T-helper 17 cell (primary cell): ENCODE results near the gene RPL22L1. TPM values are rescaled to one million over a fixed set of nuclear protein-coding genes. Genes with fewer than 3 reads are reported as not detected.

Experiments used
- ATAC-seq: fragments of 150-1000 bp; cut with Tn5 transposase; 2 replicates; pipeline ENCODE4 v1.10.0; 2021; ENCODE audit warnings: mild to moderate bottlenecking, moderate library complexity
- DNase-seq, 3 donors: peaks; one replicate each; pipeline versions ENCODE4 v3.0.0 to v3.0.0-alpha.2; 2020 to 2021
- H3K9me3 ChIP-seq: one replicate; pipeline ENCODE4 v1.7.0; 2013; ENCODE audit warnings: low read length, mild to moderate bottlenecking; ENCODE audit not compliant: control insufficient read depth, poor library complexity, severe bottlenecking
- H3K27ac Mint-ChIP-seq: one replicate; pipeline ENCODE4 v1.8.0; 2022; ENCODE audit warnings: mild to moderate bottlenecking, moderate library complexity, mixed read lengths
- H3K27me3 Mint-ChIP-seq: one replicate; pipeline ENCODE4 v1.8.0; 2022; ENCODE audit warnings: mixed read lengths
- H3K36me3 Mint-ChIP-seq: one replicate; pipeline ENCODE4 v1.8.0; 2022; ENCODE audit warnings: low read depth, mixed read lengths
- H3K4me1 Mint-ChIP-seq: one replicate; pipeline ENCODE4 v1.8.0; 2022; ENCODE audit warnings: mild to moderate bottlenecking, mixed read lengths
- H3K4me3 Mint-ChIP-seq: one replicate; pipeline ENCODE4 v1.8.0; 2022; ENCODE audit warnings: mild to moderate bottlenecking, moderate library complexity, mixed read lengths
- total RNA-seq, 4 donors: library from RNA in 2 of 4; stranded (reverse) in 2 of 4; gene quantifications; one replicate each; pipeline ENCODE4 v1.2.3 and lab custom pipeline; 2022 to 2026

The RPL22L1 gene
- total RNA-seq, 2 donors from 2014 or later: 64.9 to 68.2 TPM

- no peaks in the 10 kb centered on the region for H3K27me3 Mint-ChIP-seq
- peaks cover 10% of the 10 kb centered on the region for H3K36me3 Mint-ChIP-seq
- H3K4me3 Mint-ChIP-seq: peak overlapping the region; percentile 57
- no peak for DNase-seq
- ATAC-seq: no peak
- H3K9me3 ChIP-seq: no peaks in the 10 kb centered on the region
- peak overlapping the region; percentile 90 for H3K27ac Mint-ChIP-seq
- peaks cover 16% of the 10 kb centered on the region for H3K4me1 Mint-ChIP-seq
These were observed 2.7 kb downstream of the RPL22L1 start for GRCh38 chr3:170867143-170867937.

DNA sequence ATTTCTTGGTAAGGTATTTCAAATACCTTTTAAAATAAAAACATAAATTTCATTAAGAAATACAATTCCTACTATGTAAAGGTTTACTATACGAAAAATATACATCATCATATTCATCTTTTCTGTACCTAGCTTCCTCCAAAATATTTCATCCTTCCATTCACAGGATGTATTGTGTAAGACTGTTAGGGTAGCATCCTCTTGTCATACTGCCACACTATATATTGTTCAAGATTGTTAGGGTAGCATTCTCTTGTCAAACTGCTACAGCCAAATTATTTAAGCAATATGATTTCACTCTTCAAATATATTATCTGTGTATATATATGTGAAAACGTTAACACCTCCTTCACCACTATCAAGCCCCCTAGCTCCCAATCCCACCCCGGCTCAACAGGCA, 3.5 kb downstream of the RPL22L1 start:
- no peak overlapping the region for H3K4me3 Mint-ChIP-seq
- H3K4me1 Mint-ChIP-seq: peaks cover 16% of the 10 kb centered on the region
- H3K36me3 Mint-ChIP-seq: peaks cover 10% of the 10 kb centered on the region
- H3K9me3 ChIP-seq: no peaks in the 10 kb centered on the region
- no peaks in the 10 kb centered on the region for H3K27me3 Mint-ChIP-seq
- H3K27ac Mint-ChIP-seq: peak overlapping the region; percentile 90
- ATAC-seq: no peak
- no peak for DNase-seq

- H3K4me3 Mint-ChIP-seq: no peak overlapping the region
- ATAC-seq: no peak
- no peak for DNase-seq
- H3K9me3 ChIP-seq: no peaks in the 10 kb centered on the region
- peak overlapping the region; percentile 62 for H3K27ac Mint-ChIP-seq
- H3K27me3 Mint-ChIP-seq: no peaks in the 10 kb centered on the region
- H3K4me1 Mint-ChIP-seq: peaks cover 16% of the 10 kb centered on the region
- H3K36me3 Mint-ChIP-seq: peaks cover 10% of the 10 kb centered on the region
These were observed 4.5 kb downstream of the RPL22L1 start for GRCh38 chr3:170865209-170866094.

DNA sequence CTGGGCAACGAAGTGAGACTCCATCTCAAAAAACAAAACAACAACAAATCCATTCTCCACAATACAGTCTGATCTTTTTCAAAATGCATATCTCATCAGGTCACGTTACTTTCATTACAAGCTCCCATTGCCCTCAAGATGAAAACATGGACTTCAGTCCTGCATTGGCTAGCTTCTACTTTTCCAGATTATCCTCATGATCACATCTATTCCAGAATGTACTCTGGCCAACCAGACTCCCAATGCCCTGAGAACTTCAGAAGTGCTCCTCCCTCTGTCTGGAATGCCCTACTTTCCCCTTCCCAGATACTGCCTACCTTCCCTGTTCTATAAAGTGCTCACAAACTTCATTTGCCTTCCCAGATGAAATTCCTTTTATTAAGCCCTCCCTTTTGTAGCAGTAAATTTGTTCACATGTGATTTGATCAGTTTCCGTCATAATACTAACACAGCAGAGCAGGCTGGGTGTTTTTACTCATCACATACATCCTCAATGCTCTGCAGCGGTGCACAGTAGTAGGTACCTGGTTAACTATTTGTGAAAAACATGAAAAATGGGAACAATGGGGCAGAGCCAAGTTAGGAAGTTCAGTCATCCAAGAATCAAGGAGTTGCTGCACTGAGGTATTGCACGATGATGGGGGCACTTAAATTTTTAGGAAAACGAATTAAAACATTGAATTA, 5.3 kb downstream of the RPL22L1 start:
- Mint-ChIP-seq H3K27me3 (no peaks in the 10 kb centered on the region), H3K27ac (peak overlapping the region; percentile 62), H3K4me3 (peak overlapping the region; percentile 45), H3K36me3 (peaks cover 7% of the 10 kb centered on the region), H3K4me1 (peaks cover 12% of the 10 kb centered on the region)
- ATAC-seq: no peak
- DNase-seq: no peak
- H3K9me3 ChIP-seq: no peaks in the 10 kb centered on the region

DNA sequence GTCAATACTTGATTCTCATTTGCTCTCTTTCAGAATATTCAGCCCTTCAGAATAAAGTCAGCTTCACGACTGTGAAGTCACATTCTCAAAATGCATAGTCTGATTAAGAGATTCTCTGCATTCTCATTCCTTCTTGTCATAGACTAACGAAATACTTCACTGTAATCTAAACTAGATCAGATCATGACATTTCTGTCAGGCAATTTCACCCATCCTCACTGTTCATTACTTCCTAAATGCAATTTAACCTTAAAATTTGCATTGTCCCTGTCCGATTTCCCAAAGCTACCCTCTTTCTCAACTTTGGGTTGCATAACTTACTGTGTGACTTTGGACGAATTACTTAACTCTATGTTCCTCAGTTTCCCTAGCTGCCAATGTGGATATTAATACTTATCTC, 6.2 kb downstream of the RPL22L1 start:
- peaks cover 9% of the 10 kb centered on the region for H3K4me1 Mint-ChIP-seq
- H3K4me3 Mint-ChIP-seq: no peak overlapping the region
- H3K27me3 Mint-ChIP-seq: no peaks in the 10 kb centered on the region
- no peak for ATAC-seq
- H3K9me3 ChIP-seq: no peaks in the 10 kb centered on the region
- peaks cover 7% of the 10 kb centered on the region for H3K36me3 Mint-ChIP-seq
- DNase-seq: no peak
- peak overlapping the region; percentile 62 for H3K27ac Mint-ChIP-seq

DNA sequence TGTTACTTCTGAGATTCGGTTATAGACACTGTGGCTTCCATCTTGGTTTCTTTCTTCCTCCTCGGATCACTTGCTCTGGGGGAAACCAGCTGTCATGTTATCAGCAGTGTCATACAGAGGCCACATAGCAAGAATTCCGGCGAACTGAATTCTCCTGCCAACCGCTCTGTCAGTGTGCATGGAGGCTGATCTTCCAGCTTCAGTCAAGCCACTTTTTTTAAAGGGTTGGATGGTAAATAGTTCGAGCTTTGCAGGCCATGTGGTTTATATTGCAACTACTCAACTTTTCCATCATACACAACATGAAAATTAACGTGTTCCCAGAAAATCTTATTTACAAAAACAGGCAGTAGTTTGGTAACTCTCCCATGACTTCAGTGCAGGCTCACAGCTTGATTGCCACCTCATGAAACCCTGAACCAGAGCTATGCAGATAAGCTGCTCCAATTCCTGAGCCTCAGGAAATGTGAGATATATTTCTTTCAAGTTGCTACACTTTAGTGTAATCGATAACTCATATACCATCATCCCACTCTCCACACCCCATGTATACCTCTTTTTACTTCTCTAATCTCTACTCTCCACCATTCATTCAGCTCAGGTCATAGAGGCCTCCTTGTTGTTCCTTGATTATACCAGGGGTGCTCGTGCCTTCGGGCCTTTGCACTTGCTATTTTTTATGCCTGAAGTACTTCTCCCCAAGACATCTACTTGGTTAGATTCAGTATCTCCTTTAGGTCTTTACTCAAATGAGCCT, 7.2 kb downstream of the RPL22L1 start:
- no peak for ATAC-seq
- no peaks in the 10 kb centered on the region for H3K27me3 Mint-ChIP-seq
- peak overlapping the region; percentile 62 for H3K27ac Mint-ChIP-seq

DNA sequence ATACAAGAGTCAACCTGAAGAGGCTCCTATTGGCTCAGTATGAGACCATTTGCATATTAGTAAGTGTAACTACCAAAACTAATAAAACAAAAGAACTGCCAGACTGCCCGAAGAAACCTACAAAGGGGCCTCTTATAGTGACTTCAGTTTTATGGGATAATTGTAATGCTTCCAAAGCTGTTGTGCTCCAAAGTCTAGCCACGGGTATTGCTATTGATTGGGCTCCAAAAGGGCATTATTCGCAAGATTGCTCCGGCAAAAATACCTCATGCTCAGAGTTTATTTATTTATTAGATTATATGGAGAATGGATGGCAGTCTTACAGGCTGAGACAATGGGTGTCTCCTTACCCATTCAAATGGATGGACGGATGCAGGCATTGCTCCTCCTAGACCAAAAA, 11.4 kb downstream of the RPL22L1 start:
- H3K4me1 Mint-ChIP-seq: no peaks in the 10 kb centered on the region
- H3K27ac Mint-ChIP-seq: no peak overlapping the region
- no peaks in the 10 kb centered on the region for H3K9me3 ChIP-seq
- ATAC-seq (no peak), DNase-seq (no peak)
- no peak overlapping the region for H3K4me3 Mint-ChIP-seq
- H3K27me3 Mint-ChIP-seq: no peaks in the 10 kb centered on the region
- no peaks in the 10 kb centered on the region for H3K36me3 Mint-ChIP-seq

More for the DNA sequence above, 7.2 kb downstream of the RPL22L1 start:
- Mint-ChIP-seq H3K4me1 (peaks cover 8% of the 10 kb centered on the region), H3K4me3 (no peak overlapping the region), H3K36me3 (peaks cover 7% of the 10 kb centered on the region)
- no peaks in the 10 kb centered on the region for H3K9me3 ChIP-seq
- no peak for DNase-seq

GRCh38 chr3:170852324-170852723, 17.7 kb downstream of the RPL22L1 start:
- no peaks in the 10 kb centered on the region for H3K4me1 Mint-ChIP-seq
- ATAC-seq (no peak), DNase-seq (no peak)
- no peak overlapping the region for H3K27ac Mint-ChIP-seq
- no peak overlapping the region for H3K4me3 Mint-ChIP-seq
- no peaks in the 10 kb centered on the region for H3K9me3 ChIP-seq
- H3K27me3 Mint-ChIP-seq: peaks cover 6% of the 10 kb centered on the region
- H3K36me3 Mint-ChIP-seq: no peaks in the 10 kb centered on the region

- DNase-seq: no peak
- H3K27ac Mint-ChIP-seq: no peak overlapping the region
- H3K4me3 Mint-ChIP-seq: no peak overlapping the region
- H3K27me3 Mint-ChIP-seq: peaks cover 21% of the 10 kb centered on the region
- no peak for ATAC-seq
- no peaks in the 10 kb centered on the region for H3K4me1 Mint-ChIP-seq
- no peaks in the 10 kb centered on the region for H3K9me3 ChIP-seq
- no peaks in the 10 kb centered on the region for H3K36me3 Mint-ChIP-seq
These were observed 21.6 kb downstream of the RPL22L1 start for GRCh38 chr3:170848292-170848917.

DNA sequence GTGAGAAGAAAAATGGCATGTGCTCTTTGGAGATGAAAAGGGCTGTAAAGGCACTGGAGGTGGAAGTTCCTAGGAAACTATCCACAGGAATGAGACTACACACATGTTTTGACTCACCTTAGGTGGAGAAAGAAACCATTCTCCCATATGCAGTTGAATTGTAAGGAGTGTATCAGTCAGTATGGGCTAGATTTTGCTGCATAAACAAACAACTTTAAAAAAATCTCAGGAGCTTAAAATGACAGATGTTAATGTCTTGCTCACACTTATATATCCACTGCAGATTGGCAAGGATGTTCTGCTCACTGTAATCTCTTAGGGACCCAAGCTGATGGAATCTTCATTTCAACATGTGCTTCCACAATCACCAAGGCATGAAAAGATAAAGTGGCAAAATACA, 25.6 kb downstream of the RPL22L1 start:
- no peak for DNase-seq
- H3K27me3 Mint-ChIP-seq: peaks cover 29% of the 10 kb centered on the region
- ATAC-seq: no peak
- no peak overlapping the region for H3K27ac Mint-ChIP-seq
- H3K36me3 Mint-ChIP-seq: no peaks in the 10 kb centered on the region
- no peaks in the 10 kb centered on the region for H3K9me3 ChIP-seq
- no peaks in the 10 kb centered on the region for H3K4me1 Mint-ChIP-seq
- no peak overlapping the region for H3K4me3 Mint-ChIP-seq

GRCh38 chr3:170840291-170840859, 29.6 kb downstream of the RPL22L1 start:
- Mint-ChIP-seq H3K36me3 (peaks cover 3% of the 10 kb centered on the region), H3K27me3 (peaks cover 50% of the 10 kb centered on the region), H3K4me3 (no peak overlapping the region), H3K27ac (no peak overlapping the region), H3K4me1 (no peaks in the 10 kb centered on the region)
- no peak for ATAC-seq
- DNase-seq: no peak
- H3K9me3 ChIP-seq: no peaks in the 10 kb centered on the region

- ATAC-seq (no peak), DNase-seq (no peak)
- no peaks in the 10 kb centered on the region for H3K4me1 Mint-ChIP-seq
- H3K27ac Mint-ChIP-seq: no peak overlapping the region
- peaks cover 51% of the 10 kb centered on the region for H3K27me3 Mint-ChIP-seq
- peaks cover 3% of the 10 kb centered on the region for H3K36me3 Mint-ChIP-seq
- no peak overlapping the region for H3K4me3 Mint-ChIP-seq
- no peaks in the 10 kb centered on the region for H3K9me3 ChIP-seq
These were observed 30.4 kb downstream of the RPL22L1 start for GRCh38 chr3:170839518-170840100.
